ENCODE data around the gene KCNQ1.

GRCh38 chr11:2415171-2415570, 29.6 kb upstream of the KCNQ1 start:
- TF ChIP-seq KAT2B (IDR thresholded peaks at IDR 0.05; ENCODE audit: borderline replicate concordance, low read depth, low read length) (no peak), PAXIP1 (CRISPR knock-in tag; conservative IDR thresholded peaks at IDR 0.05) (no peak), PCBP1 (IDR thresholded peaks at IDR 0.05; ENCODE audit: borderline replicate concordance, low read depth, low read length) (no peak), ATF4 (CRISPR knock-in tag; IDR thresholded peaks at IDR 0.05) (no peak), CEBPZ (IDR thresholded peaks at IDR 0.05; ENCODE audit: low read length) (no peak), KLF12 (CRISPR knock-in tag; IDR thresholded peaks at IDR 0.05; ENCODE audit: borderline replicate concordance) (no peak), HNF4G (IDR thresholded peaks at IDR 0.05; ENCODE audit: borderline replicate concordance, low read depth, low read length) (no peak), HNF4G (CRISPR knock-in tag; IDR thresholded peaks at IDR 0.05; ENCODE audit: borderline replicate concordance, low read depth) (no peak), ZNF704 (CRISPR knock-in tag; IDR thresholded peaks at IDR 0.05; ENCODE audit: borderline replicate concordance) (no peak), SP2 (CRISPR knock-in tag; IDR thresholded peaks at IDR 0.05) (no peak), EP300 (IDR thresholded peaks at IDR 0.05; ENCODE audit: low read depth in 2 of 2, low read length in 2 of 2) (no peak), EP300 (CRISPR knock-in tag; IDR thresholded peaks at IDR 0.05; ENCODE audit: borderline replicate concordance) (no peak), SNAPC4 (CRISPR knock-in tag; IDR thresholded peaks at IDR 0.05) (no peak), SIN3A (IDR thresholded peaks at IDR 0.05; ENCODE audit: borderline replicate concordance, low read depth, low read length) (no peak), EZH2 (conservative IDR thresholded peaks at IDR 0.05; ENCODE audit: low read depth, low read length) (no peak)

All from HepG2 (cell line).